C4-2B (cell line): ENCODE data around the gene PHKA2.
"Not testable (repeated sequence)": the region's sequence is repeated elsewhere in the genome, so short reads cannot be mapped to it uniquely, and the experiment has no call there.

Experiments used
- CTCF ChIP-seq: fragments of 450-650 bp; conservative IDR thresholded peaks from 2 replicates; pipeline ENCODE4 v1.5.1; 2017; ENCODE audit warnings: mild to moderate bottlenecking
- ZFX ChIP-seq: fragments of 450-650 bp; IDR thresholded peaks from 2 replicates; pipeline ENCODE4 v1.6.1; 2017

- not testable (repeated sequence) for TF ChIP-seq CTCF, ZFX
Observed at GRCh38 chrX:18847901-18848300, 136.0 kb downstream of the PHKA2 start.
